ENCODE data around the gene MYO7A. TPM values are rescaled to one million over a fixed set of nuclear protein-coding genes. Genes with fewer than 3 reads are reported as not detected.

Gene MYO7A
- total and polyA plus RNA-seq, 2 experiments from 2014 or later: 1.8 to 5.4 TPM

DNA sequence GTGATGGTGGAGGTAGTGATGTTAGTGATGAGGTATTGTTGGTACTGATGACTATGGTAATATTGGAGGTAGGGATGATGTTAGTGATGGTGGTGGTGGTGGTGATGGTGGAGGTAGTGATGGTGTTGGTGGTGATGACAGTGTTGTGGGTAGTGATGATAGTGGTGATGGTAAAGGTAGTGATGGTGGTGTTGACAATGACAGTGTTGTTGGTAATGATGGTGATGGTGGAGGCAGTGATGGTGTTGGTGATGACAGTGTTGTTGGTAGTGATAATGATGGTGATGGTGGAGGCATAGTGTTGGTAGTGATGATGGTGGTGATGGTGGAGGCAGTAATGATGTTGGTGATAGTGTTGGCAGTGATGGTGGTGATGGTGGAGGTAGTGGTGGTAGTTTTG, 65.1 kb downstream of the MYO7A start:
- no peaks in the 10 kb centered on the region for H3K36me3 Mint-ChIP-seq (ENCODE audit: low read depth)
- Histone ChIP-seq H3K4me3 (no peak overlapping the region), H3K79me2 (replicated peaks; ENCODE audit: insufficient read depth) (no peaks in the 10 kb centered on the region), H3K36me3 (ENCODE audit: insufficient read depth) (no peaks in the 10 kb centered on the region), H3K4me2 (no peak overlapping the region), H3K4me1 (ENCODE audit: insufficient read depth) (no peaks in the 10 kb centered on the region), H3F3A (replicated peaks; ENCODE audit: low read depth) (no peaks in the 10 kb centered on the region), H2AFZ (no peak overlapping the region), H3K27me3 (ENCODE audit: insufficient read depth) (no peaks in the 10 kb centered on the region), H3K9me2 (ENCODE audit: insufficient read depth) (0 out of 2 replicates have a peak, but pooled peaks cover 7% of the 10 kb centered on the region), H3K27ac (ENCODE audit: low read depth) (no peak overlapping the region), H4K20me1 (replicated peaks; ENCODE audit: insufficient read depth) (no peaks in the 10 kb centered on the region)
- no peak overlapping the region for H3K4me3 Mint-ChIP-seq
- H3K27me3 Mint-ChIP-seq (ENCODE audit: insufficient read depth, low read depth, poor library complexity): peaks cover 11% of the 10 kb centered on the region
- no peaks in the 10 kb centered on the region for H3K9me3 Mint-ChIP-seq
- H3K4me1 Mint-ChIP-seq: peaks cover 12% of the 10 kb centered on the region
- no peak overlapping the region for H3K27ac Mint-ChIP-seq
- TF ChIP-seq EZH2 (IDR thresholded peaks at IDR 0.05; ENCODE audit: low read depth, unreplicated experiment) (no peak), ZNF331 (CRISPR knock-in tag; IDR thresholded peaks at IDR 0.05; ENCODE audit: low read depth) (no peak), CREB1 (CRISPR knock-in tag; IDR thresholded peaks at IDR 0.05; ENCODE audit: low read depth) (no peak), EZH2phosphoT487 (IDR thresholded peaks at IDR 0.05; ENCODE audit: unreplicated experiment) (no peak), NANOG (IDR thresholded peaks at IDR 0.05; ENCODE audit: borderline replicate concordance) (no peak), JUNB (IDR thresholded peaks at IDR 0.05; ENCODE audit: unreplicated experiment) (no peak)
- TF ChIP-seq, protein P1, sequence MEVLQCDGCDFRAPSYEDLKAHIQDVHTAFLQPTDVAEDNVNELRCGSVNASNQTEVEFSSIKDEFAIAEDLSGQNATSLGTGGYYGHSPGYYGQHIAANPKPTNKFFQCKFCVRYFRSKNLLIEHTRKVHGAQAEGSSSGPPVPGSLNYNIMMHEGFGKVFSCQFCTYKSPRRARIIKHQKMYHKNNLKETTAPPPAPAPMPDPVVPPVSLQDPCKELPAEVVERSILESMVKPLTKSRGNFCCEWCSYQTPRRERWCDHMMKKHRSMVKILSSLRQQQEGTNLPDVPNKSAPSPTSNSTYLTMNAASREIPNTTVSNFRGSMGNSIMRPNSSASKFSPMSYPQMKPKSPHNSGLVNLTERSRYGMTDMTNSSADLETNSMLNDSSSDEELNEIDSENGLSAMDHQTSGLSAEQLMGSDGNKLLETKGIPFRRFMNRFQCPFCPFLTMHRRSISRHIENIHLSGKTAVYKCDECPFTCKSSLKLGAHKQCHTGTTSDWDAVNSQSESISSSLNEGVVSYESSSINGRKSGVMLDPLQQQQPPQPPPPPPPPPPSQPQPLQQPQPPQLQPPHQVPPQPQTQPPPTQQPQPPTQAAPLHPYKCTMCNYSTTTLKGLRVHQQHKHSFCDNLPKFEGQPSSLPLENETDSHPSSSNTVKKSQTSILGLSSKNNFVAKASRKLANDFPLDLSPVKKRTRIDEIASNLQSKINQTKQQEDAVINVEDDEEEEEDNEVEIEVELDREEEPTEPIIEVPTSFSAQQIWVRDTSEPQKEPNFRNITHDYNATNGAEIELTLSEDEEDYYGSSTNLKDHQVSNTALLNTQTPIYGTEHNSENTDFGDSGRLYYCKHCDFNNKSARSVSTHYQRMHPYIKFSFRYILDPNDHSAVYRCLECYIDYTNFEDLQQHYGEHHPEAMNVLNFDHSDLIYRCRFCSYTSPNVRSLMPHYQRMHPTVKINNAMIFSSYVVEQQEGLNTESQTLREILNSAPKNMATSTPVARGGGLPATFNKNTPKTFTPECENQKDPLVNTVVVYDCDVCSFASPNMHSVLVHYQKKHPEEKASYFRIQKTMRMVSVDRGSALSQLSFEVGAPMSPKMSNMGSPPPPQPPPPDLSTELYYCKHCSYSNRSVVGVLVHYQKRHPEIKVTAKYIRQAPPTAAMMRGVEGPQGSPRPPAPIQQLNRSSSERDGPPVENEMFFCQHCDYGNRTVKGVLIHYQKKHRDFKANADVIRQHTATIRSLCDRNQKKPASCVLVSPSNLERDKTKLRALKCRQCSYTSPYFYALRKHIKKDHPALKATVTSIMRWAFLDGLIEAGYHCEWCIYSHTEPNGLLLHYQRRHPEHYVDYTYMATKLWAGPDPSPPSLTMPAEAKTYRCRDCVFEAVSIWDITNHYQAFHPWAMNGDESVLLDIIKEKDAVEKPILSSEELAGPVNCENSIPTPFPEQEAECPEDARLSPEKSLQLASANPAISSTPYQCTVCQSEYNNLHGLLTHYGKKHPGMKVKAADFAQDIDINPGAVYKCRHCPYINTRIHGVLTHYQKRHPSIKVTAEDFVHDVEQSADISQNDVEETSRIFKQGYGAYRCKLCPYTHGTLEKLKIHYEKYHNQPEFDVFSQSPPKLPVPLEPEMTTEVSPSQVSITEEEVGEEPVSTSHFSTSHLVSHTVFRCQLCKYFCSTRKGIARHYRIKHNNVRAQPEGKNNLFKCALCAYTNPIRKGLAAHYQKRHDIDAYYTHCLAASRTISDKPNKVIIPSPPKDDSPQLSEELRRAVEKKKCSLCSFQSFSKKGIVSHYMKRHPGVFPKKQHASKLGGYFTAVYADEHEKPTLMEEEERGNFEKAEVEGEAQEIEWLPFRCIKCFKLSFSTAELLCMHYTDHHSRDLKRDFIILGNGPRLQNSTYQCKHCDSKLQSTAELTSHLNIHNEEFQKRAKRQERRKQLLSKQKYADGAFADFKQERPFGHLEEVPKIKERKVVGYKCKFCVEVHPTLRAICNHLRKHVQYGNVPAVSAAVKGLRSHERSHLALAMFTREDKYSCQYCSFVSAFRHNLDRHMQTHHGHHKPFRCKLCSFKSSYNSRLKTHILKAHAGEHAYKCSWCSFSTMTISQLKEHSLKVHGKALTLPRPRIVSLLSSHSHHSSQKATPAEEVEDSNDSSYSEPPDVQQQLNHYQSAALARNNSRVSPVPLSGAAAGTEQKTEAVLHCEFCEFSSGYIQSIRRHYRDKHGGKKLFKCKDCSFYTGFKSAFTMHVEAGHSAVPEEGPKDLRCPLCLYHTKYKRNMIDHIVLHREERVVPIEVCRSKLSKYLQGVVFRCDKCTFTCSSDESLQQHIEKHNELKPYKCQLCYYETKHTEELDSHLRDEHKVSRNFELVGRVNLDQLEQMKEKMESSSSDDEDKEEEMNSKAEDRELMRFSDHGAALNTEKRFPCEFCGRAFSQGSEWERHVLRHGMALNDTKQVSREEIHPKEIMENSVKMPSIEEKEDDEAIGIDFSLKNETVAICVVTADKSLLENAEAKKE (CRISPR knock-in tag; IDR thresholded peaks at IDR 0.05): no peak
- TF ChIP-seq, protein P2, sequence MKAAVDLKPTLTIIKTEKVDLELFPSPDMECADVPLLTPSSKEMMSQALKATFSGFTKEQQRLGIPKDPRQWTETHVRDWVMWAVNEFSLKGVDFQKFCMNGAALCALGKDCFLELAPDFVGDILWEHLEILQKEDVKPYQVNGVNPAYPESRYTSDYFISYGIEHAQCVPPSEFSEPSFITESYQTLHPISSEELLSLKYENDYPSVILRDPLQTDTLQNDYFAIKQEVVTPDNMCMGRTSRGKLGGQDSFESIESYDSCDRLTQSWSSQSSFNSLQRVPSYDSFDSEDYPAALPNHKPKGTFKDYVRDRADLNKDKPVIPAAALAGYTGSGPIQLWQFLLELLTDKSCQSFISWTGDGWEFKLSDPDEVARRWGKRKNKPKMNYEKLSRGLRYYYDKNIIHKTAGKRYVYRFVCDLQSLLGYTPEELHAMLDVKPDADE (IDR thresholded peaks at IDR 0.05): no peak
- TF ChIP-seq, protein P3, sequence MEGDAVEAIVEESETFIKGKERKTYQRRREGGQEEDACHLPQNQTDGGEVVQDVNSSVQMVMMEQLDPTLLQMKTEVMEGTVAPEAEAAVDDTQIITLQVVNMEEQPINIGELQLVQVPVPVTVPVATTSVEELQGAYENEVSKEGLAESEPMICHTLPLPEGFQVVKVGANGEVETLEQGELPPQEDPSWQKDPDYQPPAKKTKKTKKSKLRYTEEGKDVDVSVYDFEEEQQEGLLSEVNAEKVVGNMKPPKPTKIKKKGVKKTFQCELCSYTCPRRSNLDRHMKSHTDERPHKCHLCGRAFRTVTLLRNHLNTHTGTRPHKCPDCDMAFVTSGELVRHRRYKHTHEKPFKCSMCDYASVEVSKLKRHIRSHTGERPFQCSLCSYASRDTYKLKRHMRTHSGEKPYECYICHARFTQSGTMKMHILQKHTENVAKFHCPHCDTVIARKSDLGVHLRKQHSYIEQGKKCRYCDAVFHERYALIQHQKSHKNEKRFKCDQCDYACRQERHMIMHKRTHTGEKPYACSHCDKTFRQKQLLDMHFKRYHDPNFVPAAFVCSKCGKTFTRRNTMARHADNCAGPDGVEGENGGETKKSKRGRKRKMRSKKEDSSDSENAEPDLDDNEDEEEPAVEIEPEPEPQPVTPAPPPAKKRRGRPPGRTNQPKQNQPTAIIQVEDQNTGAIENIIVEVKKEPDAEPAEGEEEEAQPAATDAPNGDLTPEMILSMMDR (conservative IDR thresholded peaks at IDR 0.05; ENCODE audit: low read depth in 2 of 2): no peak
- ATAC-seq (no peak), DNase-seq (ENCODE audit: low spot score) (no peak)
